ENCODE measurements around the gene PRRT1.
"Not testable (repeated sequence)": the region's sequence is repeated elsewhere in the genome, so short reads cannot be mapped to it uniquely, and the experiment has no call there.

Gene PRRT1

DNA sequence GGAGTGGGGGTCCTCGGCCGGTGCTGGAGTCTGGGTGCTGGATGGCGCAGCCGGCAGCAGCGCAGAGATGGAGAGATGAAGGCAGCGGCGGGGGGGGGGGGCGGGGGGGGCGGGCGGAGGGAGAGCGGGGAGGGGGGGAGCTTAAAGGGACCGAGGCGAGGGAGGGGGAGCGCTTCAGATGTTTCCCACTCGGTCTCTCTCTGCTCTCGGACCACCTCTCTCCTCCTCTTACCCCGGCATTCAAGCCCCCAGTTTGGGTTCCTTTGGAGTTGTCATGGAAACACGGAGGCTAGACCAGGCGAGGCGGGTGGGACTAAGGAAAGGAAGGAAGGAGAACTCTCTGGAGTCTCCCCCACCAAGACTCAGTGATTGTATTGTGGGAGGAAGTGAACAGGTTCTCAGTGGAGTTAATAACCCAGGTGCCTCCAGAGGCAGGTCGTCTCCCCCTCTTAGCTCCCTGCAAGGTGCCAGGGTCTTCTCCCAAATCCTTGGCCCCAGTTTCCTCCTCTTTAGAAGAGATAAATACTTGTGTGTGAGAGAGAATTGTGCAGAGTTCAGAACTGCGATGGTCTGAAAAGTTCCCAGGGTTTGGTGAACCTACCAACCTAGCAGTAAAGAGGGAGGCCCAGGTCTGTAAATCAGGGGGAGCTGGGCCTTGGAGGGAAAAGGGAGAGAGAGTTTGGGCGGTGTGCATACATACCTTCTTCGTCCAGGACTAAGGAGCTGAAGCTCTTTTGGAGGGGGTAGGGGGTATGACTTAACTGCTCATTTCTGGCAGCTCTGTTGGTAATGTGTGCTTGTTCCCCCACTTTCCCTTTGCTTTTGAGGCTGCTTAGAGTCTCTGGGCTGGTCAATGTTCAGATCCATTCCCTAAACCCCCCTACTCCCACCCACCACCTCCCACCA is at the start of gene PRRT1:
TSS of gene PRRT1 (minus strand) at position 77 of the 906 bp plus-strand sequence. CDS start 112 bp downstream, outside the sequence.
- DNase-seq = no peak

DNA sequence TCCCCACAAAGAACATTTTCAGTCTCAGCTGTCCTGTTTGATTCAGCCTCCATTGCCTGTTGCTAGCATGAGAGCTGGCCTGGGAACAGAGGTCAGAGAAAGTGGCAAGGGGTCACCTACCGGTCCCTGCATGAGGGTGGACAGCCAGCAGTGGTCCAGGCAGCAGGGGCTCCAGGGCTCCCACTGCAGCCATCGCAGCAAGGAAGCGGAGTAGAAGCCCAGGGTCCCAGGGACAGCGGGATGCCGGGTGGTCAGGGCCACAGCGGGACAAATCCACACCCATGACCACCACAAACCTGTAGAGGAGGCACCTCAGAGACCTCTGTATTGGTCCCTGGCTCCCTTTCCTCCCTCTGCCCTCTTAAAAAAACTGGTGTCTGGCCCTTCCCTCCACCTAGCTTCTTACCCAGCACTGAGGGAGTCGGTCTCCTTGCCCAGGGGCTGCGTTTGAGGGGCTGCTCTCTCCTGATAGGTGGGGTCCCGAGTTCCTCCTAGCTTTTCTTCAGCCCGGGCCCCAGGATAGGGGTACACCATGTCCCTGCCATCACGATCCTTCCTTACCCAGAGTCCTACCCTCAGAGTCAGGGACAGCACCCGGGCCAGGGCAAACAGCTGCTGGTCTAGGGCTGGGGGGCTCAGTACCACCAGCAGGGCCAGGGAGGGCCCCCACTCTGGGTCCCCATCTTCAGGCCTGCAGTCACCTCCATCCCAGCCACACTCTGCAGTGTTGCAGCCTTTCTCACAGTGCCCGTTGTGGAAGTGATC is 49.2 kb upstream of the PRRT1 start:
- no peak for DNase-seq

DNA sequence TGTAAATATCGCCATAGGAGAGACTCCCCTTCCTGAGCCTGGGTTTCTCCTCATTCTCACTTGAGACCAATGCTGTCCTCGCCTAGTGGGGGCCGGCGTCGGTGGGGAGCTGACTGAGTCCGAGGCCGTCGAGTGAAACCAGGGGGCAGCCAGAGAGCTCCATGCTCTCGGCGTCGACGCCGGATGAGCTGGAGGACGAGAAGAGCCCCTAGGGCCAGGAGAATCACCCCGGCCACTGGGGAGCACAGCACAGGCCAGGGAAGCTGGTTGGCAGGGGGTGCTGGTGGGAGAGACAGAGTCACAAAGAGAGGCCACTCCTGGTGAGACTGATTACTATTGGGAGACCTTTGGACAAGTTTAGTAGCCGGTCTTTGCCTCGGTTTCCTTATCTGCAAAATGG is 47.1 kb upstream of the PRRT1 start:
- no peak for DNase-seq

DNA sequence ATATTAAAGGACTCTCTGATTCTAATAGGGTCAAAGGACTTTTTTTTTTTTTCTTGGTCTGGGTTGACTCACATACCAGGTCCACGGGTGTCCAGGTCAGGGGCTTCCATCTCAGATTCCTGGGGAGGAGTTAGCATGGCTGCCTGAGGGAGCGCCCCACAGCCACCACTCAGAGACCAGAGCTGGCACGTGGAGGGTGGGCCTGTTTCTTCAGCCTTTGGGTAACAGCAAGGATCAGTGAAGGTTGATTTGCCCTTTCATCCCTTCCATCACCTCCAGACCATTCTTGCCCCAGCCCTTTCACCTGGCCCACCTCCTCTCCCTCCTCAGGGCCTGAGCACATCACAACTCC is 46.6 kb upstream of the PRRT1 start:
- no peak for DNase-seq

DNA sequence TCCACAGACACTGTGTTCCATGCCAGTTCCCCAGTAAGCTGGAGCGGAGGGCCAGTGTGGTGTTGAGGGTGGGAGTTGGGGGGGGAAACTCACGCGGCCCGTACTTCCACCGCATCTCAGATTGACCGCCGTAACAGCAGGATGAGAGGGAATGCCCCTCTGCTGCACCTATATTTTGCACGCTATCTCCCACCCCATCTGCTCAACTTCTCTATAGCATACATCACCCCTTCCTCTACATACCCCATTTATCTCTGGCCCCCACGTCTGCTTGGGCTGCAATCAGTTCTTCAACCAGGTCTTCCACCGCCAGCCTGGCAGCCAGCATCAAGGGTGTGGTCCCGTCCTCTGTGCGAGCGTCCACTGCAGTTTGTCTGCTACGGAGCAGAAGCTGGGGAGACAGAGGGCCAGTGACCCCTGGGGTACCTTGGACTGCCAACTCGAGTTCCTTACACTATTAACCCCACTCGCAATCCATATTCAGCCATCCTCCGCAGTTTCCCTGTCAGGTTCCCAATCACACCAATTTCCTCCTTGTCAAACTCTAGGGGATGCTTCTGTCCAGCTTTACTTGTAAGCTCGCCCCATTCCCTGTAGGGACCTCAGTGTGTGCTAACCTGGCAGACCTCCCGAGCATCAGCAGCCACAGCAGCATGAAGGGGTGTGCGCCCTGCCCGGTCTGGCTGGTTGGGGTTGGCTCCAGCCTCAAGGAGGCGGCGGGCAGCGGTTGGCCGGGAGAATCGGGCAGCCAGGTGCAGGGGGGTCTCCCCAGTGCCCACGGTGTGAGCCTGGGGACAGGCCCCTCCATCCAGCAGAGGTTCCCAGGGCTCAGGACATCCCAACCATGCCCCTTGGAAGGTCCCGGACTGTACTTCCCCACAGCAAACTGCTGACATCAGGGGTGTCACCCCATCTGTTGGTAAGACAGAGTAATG is 45.2 kb upstream of the PRRT1 start:
- DNase-seq = no peak

DNA sequence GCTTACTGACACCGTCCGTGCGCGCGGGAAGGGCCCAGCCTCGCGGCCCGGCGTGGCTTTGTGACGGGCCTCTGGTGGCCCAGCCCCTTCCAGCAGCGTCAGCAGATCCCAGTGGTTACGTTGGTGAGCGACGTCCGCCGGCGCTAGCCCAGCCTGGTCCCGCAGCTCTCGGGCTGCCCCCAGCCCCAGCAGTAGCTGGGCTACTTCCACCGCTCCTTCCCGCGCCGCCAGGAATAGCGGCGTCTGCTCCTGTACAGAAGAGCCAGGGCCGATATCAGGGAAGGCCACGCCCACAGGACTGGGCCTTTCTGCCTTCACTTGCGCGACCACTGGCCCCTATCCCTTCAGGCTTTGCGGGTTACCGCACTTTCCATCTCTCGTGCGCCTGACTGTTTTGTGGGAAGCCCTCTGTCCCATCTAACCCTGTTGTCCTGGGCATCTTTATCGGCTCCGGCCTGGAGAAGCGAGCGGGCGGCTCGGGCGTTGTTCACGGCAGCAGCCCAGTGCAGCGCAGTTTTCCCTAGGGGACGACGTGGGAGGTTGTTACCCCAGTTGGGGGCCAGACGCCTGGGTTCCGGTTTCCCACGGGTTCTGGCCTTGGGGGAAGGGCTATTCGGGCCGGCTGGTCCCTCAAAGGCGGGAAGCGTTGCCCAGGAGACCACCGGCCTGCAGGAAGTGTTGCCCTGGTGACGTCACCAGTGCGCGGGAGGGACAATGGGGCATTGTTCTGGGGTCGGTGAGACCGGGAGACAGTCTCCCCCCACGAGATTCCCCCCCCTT is 44.4 kb upstream of the PRRT1 start:
- peak; percentile 37 for DNase-seq

DNA sequence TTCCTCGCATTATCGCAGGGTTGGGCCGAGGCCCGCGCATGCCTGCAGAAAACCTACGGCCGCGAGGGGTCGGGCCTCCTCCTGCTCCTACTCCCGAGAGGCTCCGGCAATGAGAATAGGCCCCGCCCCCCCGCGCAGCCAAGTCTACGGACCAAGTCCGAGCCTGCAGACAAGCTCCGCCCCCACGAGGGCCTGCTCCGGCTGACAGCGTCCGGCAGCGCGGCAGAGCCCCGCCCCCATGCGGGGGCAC is 43.8 kb upstream of the PRRT1 start:
- peak; percentile 99 for DNase-seq

DNA sequence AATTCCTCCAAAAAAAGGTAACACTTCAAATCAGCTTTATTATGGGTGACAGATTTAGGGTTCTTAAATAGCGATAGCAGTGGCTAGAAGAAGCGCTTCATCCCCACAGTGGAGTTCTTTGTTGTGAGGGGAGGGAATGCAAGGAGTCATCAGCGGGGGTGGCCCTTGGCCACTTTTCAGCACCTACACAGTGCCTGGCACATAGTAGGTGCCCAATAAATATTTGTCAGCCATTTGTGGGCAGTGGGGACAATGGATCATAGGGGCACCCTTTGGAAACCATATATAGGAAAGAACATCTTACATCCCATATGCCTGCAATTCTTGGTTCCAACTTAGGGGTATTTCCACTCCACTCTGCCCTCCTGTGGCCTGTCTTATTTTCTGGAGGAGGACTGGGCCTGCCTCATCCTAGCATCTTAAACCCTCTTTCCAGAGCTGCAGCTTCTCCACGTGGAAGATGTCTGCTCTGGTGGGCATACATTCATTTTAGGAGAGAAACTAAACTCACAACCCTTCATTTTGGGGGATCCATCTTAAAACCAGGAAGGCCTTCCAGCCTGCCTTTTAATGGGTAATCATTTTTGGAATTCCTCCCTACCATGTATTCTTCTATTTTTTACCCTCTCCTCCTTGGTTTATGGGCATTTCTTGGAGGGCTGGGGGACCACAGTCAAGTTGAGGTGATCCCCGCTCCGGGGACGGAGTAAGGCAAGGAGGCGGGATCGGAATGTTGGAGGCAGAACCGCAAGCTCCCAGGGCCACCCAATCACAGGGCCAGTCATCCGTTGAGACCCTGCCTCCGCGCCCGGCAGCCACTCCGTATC is 43.3 kb upstream of the PRRT1 start:
- DNase-seq = no peak

DNA sequence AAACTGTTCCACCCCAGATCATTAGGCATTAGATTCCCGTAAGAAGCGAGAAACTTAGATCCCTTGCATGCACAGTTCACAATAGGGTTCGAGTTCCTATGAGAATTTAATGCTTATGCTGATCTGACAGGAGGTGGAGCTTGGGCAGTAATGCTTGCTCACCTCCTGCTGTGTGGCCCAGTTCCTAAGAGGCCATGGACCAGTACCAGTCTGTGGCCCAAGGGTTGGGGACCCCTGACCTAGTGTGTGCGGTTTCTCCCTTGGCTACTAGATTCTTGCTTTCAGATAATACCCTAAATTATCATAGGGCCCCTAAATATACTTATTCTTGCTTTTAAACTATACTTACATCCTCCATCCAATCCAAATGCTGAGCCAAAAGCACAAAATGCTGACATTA is 42.6 kb upstream of the PRRT1 start:
- DNase-seq = no peak

DNA sequence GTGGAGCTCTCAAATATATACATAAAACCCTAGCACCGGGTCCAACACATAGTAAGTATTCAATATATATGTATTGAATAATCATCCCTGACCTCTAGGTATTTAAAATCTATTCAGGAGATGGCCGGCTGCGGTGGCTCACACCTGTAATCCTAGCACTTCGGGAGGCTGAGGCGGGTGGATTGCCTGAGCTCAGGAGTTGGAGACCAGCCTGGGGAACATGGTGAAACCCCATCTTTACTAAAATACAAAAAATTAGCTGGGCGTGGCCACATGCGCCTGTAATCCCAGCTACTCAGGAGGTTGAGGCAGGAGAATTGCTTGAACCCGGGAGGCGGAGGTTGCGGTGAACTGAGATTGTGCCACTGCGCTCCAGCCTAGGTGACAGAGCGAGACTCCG is 41.4 kb upstream of the PRRT1 start:
- DNase-seq = not testable (repeated sequence)

DNA sequence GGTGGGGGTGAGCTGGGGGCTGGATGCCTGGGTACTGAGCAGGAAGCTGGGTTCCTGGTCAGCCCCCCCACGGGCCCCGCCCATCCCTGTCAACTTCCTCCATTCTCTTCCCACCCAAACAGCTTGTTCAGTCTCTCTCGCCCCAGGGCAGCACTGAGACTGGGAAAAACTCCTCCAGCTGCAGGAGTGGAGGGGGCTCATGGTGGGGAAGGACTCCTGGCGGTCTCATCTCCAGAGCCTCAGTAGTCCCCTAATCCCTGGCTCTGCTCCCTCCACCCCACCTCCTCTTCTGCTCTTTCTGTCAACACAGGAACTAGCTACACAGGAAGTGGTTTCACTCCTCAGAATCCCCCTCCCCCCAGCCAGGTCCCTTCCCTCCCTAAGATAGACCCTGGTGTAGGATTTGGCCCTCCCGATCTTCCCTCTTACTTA is 40.9 kb upstream of the PRRT1 start, which contains the start of gene GPSM3:
TSS of gene GPSM3 (minus strand) at position 36 of the 432 bp plus-strand sequence. CDS start 130 bp downstream, outside the sequence.
- no peak for DNase-seq

DNA sequence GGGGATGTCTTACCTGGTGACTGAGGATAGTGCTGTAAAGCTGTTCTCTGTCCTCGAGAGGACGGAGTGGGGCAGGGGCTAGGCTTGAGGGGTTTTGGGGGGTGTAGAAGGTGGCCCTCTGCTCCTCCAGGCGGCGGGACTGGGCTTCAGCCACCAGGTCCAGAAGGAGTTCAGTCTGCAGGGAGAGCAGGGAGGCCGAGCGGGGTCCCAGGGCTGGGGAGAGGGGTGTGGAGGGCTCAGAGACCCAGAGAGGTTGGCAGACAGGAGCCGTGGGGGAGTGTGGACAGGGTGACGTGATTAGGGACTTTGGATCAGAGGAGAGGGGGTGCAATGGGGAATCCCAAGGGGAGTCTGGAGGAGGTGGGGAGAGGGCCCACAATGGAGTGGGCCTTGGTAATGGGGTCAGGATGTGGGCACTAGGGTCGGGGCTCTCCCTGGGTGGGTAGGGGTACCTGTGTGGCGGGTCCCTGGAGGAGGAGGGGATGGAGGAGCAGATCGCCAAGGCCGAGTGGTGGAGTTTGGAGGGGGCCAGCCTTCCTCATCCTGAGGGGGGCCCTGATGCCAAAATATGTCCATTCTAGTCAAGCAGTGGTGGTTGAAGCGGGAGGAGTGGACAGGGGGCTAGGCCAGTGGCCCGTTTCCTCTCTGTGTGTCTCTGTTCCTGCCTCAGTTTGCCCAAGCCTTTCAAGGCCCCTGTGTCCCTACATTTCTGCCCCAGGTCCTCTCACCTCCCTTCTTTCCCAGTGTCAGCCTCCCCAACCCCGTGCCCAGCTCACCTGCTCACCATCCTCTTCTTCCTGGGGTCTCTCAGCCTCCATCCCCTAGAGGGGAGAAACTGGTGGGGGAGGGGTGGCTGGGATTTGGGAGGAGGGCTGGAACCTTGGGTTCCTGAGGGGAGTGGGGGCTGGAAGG is 40.2 kb upstream of the PRRT1 start:
- DNase-seq = no peak

DNA sequence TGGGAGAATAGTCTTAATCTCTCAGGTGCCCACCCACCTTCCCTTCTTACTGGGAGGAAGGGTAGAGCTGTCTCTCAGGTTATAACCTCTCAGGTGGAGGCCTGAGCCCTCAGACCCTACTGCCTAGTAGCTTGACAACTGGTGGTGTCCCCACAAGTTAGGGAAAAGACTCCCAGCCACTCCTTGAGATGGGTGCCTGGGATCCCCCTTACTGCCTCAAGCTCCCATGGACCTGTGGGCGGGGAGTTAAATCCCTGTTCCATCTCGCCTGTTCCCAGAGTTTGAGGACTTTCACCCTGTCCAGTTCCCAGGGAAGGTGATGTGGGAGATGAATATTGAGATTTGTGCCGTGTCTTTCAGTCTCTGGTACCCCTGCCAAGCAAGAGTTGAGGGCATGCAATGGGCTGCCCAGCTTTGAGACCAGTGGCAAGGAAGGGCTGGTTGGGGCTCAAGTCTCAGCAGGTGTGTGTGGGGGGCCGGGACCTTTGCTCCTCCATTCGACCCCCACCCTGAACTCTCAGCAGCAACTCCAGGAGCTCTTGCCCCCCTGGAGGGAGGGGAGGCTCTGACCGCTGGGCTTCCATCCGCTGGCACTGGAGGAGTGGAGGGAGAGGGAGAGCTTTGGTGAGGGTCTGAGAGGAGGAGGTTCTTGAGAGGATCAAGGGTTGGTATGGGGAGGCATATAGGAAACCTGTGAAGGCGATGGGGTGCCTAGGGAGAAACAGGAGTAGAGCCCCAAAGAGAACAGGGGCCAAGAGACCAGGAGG is 39.4 kb upstream of the PRRT1 start:
- DNase-seq = no peak

DNA sequence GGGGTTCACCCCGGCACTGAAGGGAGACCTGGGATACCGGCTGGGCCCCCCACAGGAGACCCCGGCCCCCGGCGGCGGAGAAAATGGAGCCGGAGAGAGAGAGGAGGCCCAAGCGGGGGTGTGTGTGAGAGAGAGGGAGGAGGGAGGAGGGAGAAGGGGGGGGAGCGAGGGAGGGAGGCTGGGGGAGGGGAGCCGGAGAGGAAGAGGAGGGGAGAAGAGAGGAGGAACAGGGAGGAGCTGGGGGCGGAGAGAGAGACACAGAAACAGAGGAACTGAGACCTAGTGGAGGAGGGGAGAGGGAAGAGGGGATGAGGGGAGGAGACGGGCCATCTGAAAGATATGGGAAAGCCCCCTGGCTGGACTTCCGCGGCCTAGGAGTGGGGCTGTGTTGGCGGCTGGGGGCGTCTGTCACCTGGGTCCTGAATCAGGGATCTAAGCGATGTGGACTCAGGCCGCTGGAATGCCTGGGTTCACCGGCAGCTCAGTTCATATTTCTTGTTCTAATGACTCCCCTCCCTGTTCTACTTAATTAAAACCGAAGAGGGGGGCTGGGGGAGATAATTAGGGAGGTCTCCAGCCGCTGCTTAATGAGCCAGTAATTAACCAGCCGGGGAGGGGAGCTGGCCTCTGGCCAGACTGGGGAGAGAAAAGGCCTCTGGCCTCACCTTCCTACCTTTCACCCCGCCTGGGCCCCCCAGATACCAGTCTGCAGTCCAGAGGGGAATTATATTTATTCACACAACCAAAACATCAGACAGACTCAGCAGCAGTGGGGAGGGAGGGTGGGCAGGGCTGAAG is 38.5 kb upstream of the PRRT1 start, which contains the start of gene PBX2:
TSS of gene PBX2 (minus strand) at position 149 of the 798 bp plus-strand sequence. CDS start 287 bp downstream, outside the sequence.
- peak; percentile 76 for DNase-seq

DNA sequence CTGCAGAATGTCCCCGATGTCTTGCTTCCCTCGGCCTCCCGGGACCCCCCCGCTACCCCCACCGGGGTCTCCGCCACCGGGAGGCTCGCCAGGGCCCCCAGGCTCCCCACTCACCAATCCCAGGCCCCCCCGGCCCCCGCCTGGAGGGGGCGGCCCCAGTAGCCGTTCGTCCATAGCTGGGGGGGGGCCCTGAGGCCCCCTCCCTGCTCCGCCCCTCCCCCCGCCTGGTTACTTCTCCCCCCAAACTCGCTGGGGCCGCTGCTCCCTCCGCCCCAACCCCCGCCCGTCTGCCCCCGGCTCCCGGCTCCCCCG is 38.0 kb upstream of the PRRT1 start:
- no peak for DNase-seq

DNA sequence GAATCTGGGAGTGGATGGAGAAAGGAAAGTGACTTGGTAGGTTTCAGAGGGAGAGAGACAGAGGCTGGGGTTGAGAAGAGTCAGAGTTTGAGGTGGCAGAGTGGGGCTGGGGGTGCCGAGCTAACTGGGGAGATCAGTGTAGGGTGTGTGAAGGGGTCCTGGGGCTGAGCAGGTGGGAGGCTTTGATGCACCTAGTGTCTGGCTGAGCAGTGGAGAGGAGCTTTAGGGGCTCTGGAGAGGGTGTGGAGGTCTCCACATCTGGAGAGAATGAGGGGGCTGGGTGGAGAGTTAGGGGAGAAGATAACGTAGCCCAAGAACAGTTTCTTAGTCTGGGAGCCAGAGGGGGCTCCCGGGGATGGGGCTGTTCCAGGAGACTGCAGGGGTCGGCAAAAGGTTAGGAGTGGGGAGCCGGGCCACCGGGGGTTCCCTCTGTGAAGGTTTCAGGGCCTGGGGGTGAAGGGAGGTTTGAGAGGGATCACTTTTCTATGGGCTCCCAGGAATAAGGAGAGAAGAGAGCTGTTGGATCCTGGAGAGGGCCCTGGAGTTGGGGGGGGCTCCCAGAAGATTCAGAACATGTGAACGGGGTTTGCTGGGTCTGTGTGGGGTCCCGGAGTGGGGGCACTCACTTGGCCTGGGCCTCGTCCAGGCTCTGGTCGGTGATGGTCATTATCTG is 37.5 kb upstream of the PRRT1 start:
- DNase-seq = no peak

DNA sequence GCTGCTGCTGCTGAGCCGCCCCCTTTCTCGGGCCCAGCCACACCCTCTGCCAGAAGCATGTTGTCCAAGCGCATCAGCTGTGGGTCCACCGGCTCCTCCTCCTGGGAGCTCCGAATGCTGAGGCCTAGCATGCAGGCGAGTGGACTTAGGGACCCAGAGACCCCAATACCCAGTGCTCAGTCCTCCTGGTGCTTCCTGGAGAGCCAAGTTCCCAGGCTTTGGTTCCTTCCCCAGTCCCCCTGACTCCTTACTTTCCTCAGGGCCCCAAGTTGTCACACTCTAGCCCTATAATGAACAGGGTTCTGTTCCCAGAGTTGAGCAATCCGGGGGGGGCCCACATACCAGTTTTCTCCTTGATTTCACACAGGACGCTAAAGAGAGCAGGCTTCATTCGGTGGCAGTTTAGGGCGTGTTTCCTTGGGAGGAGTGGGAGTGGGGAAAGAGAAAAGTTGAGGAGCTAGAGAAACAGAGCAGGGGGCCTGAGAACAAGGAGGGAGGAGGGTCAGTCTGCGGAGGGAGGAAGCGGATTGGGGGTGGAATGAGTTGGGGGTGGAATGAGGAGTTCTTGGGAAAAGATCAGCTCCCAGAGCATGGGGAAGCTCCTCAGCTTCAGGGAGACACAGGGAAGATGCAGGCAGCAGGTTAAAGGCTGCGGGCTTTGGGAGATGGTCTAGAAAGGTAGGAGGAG is 36.8 kb upstream of the PRRT1 start:
- no peak for DNase-seq
